CD14-positive monocyte (primary cell): ENCODE measurements around the gene MZB1. TPM values are rescaled to one million over a fixed set of nuclear protein-coding genes. Genes with fewer than 3 reads are reported as not detected.

ENCODE experiments used
- DNase-seq, 3 donors: peaks; one replicate each; pipeline ENCODE4 v3.0.0-alpha.2; 2011 to 2022
- H2AFZ ChIP-seq: 2 replicates; pipeline ENCODE4 v1.6.0; 2012; ENCODE audit warnings: mild to moderate bottlenecking, low read depth, low read length, inconsistent platforms; ENCODE audit not compliant: insufficient read depth, poor library complexity, severe bottlenecking
- H3K27ac ChIP-seq, 2 donors: 1 replicate in 1 of 2; 2 replicates in 1 of 2; pipeline ENCODE4 v1.5.1; 2012 to 2013; ENCODE audit warnings: low read length in 2 of 2, control low read depth in 1 of 2, inconsistent platforms in 1 of 2, low read depth in 1 of 2, mild to moderate bottlenecking in 1 of 2
- H3K27me3 ChIP-seq, 2 donors: one replicate each; pipeline versions ENCODE4 v1.6.0 to v1.6.1; 2011 to 2013; ENCODE audit warnings: low read length in 2 of 2; ENCODE audit not compliant: control insufficient read depth in 2 of 2, insufficient read depth in 2 of 2
- H3K36me3 ChIP-seq, 2 donors: replicated peaks in 1 of 2; 1 replicate in 1 of 2; 2 replicates in 1 of 2; pipeline versions ENCODE4 v1.5.1 to v1.6.1; 2012 to 2013; ENCODE audit warnings: low read length in 2 of 2, control low read depth in 1 of 2, inconsistent platforms in 1 of 2, mild to moderate bottlenecking in 1 of 2; ENCODE audit not compliant: insufficient read depth in 2 of 2, control insufficient read depth in 1 of 2
- H3K4me1 ChIP-seq, 2 donors: 1 replicate in 1 of 2; 2 replicates in 1 of 2; pipeline versions ENCODE4 v1.5.1 to v1.6.1; 2012 to 2013; ENCODE audit warnings: low read length in 2 of 2, control low read depth in 1 of 2, inconsistent platforms in 1 of 2, mild to moderate bottlenecking in 1 of 2, moderate library complexity in 1 of 2; ENCODE audit not compliant: insufficient read depth in 2 of 2, control insufficient read depth in 1 of 2
- H3K4me2 ChIP-seq: replicated peaks from 2 replicates; pipeline ENCODE3; 2012; ENCODE audit warnings: low read length, moderate library complexity, mild to moderate bottlenecking; ENCODE audit not compliant: poor library complexity, severe bottlenecking; ENCODE audit errors: extremely low read depth
- H3K4me3 ChIP-seq, 3 experiments: fragments of 200-600 bp in 1 of 3; sonication (generic) in 1 of 3; replicated peaks in 1 of 3; 1 replicate in 2 of 3; 2 replicates in 1 of 3; pipeline ENCODE4 v1.5.1; 2011 to 2013; ENCODE audit warnings: low read length in 3 of 3, mild to moderate bottlenecking in 3 of 3, control low read depth in 2 of 3, low read depth in 2 of 3, inconsistent platforms in 1 of 3, moderate library complexity in 1 of 3
- H3K79me2 ChIP-seq: 2 replicates; pipeline ENCODE4 v1.6.0; 2012; ENCODE audit warnings: mild to moderate bottlenecking, control low read depth, inconsistent platforms, low read length, moderate library complexity; ENCODE audit not compliant: insufficient read depth
- H3K9ac ChIP-seq: 2 replicates; pipeline ENCODE4 v1.6.0; 2017; ENCODE audit warnings: low read length, mild to moderate bottlenecking; ENCODE audit not compliant: insufficient read depth, poor library complexity, severe bottlenecking
- H3K9me3 ChIP-seq, 2 donors: replicated peaks in 1 of 2; 1 replicate in 1 of 2; 2 replicates in 1 of 2; pipeline versions ENCODE4 v1.5.1 to v1.6.1; 2012 to 2013; ENCODE audit warnings: low read length in 2 of 2, control low read depth in 1 of 2; ENCODE audit not compliant: control insufficient read depth in 1 of 2, insufficient read depth in 1 of 2
- H4K20me1 ChIP-seq: 2 replicates; pipeline ENCODE4 v1.6.0; 2012; ENCODE audit warnings: mild to moderate bottlenecking, low read length, control low read depth, moderate library complexity; ENCODE audit not compliant: insufficient read depth
- H3K27ac Mint-ChIP-seq, 7 donors: one replicate each; pipeline ENCODE4 v1.8.0; 2020; ENCODE audit warnings: mild to moderate bottlenecking in 7 of 7, mixed read lengths in 7 of 7, moderate library complexity in 6 of 7, inconsistent platforms in 2 of 7
- H3K27me3 Mint-ChIP-seq, 3 donors: one replicate each; pipeline ENCODE4 v1.8.0; 2021 to 2022; ENCODE audit warnings: low read depth in 3 of 3, mild to moderate bottlenecking in 3 of 3, mixed read lengths in 3 of 3, moderate library complexity in 3 of 3, inconsistent platforms in 1 of 3
- H3K36me3 Mint-ChIP-seq, 2 donors: one replicate each; pipeline ENCODE4 v1.8.0; 2020; ENCODE audit warnings: mixed read lengths in 2 of 2, inconsistent platforms in 1 of 2, mild to moderate bottlenecking in 1 of 2
- H3K4me1 Mint-ChIP-seq: one replicate; pipeline ENCODE4 v1.8.0; 2020; ENCODE audit warnings: mild to moderate bottlenecking, mixed read lengths
- H3K4me3 Mint-ChIP-seq, 2 donors: one replicate each; pipeline ENCODE4 v1.8.0; 2020; ENCODE audit warnings: mild to moderate bottlenecking in 2 of 2, mixed read lengths in 2 of 2, moderate library complexity in 1 of 2
- H3K9me3 Mint-ChIP-seq, 7 donors: one replicate each; pipeline ENCODE4 v1.8.0; 2020 to 2022; ENCODE audit warnings: mixed read lengths in 7 of 7, mild to moderate bottlenecking in 6 of 7, moderate library complexity in 6 of 7, inconsistent platforms in 2 of 7
- WGBS: methylation state at CpG from one replicate; pipeline ENCODE4 v1.1.5; 2013; ENCODE audit warnings: missing lambda C conversion rate; ENCODE audit not compliant: insufficient coverage; 5-methylcytosine and 5-hydroxymethylcytosine counted together
- intact Hi-C, 2 donors: fragments of 100-400 bp; cut with micrococcal nuclease; formaldehyde crosslinking; loops; one replicate each; pipeline versions ENCODE4 v1.15.0 to v1.15.1; 2023
- polyA plus RNA-seq, 3 donors: library from polyadenylated mRNA; depleted of rRNA in 1 of 3; unstranded in 2 of 3; stranded (reverse) in 1 of 3; fragments of 300-500 nt in 2 of 3; fragments of >200 nt in 1 of 3; fragmentation: Illumina TruSeq in 2 of 3; gene quantifications; 1 replicate in 2 of 3; 2 replicates in 1 of 3; pipeline ENCODE4 v1.2.3, GENCODE V29; 2012 to 2021
- TF ChIP-seq, protein P1 (sequence below): fragments of 200-600 bp; IDR thresholded peaks from one replicate; pipeline ENCODE4 v1.8.0; 2022; ENCODE audit warnings: antibody characterized with exemption, mild to moderate bottlenecking

MZB1 gene
- polyA plus RNA-seq, 3 donors: 0.30 to 0.52 TPM; not detected in 1

DNA sequence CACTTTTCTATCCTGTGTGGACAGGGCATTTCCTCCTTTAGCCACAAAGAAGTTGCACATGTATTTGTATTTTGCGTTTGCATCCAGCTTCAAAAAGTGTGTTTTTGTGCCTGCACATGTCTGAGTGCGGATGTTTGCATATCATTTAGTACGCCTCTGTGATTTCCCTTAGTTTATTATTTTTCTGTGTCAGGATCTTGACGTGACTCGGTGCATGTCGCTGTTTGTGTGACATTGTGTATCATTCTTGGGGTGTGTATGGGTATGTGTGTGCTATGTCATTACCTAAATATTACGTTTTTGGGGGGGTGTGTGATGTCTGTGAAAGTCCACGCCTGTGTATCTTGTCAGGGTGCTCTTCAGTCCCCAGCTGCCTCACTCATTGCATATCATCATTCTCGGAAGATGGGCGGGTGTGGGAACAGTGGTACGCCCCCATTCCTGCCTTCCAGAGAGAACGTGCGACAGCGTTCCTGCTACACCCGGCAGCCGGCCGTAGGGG, 48.5 kb downstream of the MZB1 start:
- Mint-ChIP-seq H3K27ac (peak overlapping the region; percentile 94 to 100 (median 99)), H3K27me3 (peaks cover 4 to 7% (median 5%) of the 10 kb centered on the region in 3 donors), H3K4me1 (peaks cover 33% of the 10 kb centered on the region), H3K36me3 (peaks cover 5 to 13% of the 10 kb centered on the region in 2 donors), H3K4me3 (peak overlapping the region; percentile 97 to 99), H3K9me3 (peaks cover 0 to 2% (median 0%) of the 10 kb centered on the region in 7 donors)
- H3K79me2 ChIP-seq: peaks cover 46% of the 10 kb centered on the region
- peak overlapping the region; percentile 82 for H3K4me2 ChIP-seq
- H3K27me3 ChIP-seq: no peaks in the 10 kb centered on the region
- H3K4me3 ChIP-seq: peak overlapping the region; percentile 74 to 89 (median 87)
- intact Hi-C loops: loop anchor here in 1 of 2 donors (2.0 to 5.0 kb wide), 3 partner anchors 32 to 764 kb away; partner anchors contain the start of gene HSPA9
- H3K36me3 ChIP-seq: peaks cover 0 to 15% of the 10 kb centered on the region in 2 donors
- 5% methylated on average over 12 of the region's 17 CpGs for WGBS
- H3K4me1 ChIP-seq: peaks cover 21 to 31% of the 10 kb centered on the region in 2 donors
- TF ChIP-seq, protein P1, sequence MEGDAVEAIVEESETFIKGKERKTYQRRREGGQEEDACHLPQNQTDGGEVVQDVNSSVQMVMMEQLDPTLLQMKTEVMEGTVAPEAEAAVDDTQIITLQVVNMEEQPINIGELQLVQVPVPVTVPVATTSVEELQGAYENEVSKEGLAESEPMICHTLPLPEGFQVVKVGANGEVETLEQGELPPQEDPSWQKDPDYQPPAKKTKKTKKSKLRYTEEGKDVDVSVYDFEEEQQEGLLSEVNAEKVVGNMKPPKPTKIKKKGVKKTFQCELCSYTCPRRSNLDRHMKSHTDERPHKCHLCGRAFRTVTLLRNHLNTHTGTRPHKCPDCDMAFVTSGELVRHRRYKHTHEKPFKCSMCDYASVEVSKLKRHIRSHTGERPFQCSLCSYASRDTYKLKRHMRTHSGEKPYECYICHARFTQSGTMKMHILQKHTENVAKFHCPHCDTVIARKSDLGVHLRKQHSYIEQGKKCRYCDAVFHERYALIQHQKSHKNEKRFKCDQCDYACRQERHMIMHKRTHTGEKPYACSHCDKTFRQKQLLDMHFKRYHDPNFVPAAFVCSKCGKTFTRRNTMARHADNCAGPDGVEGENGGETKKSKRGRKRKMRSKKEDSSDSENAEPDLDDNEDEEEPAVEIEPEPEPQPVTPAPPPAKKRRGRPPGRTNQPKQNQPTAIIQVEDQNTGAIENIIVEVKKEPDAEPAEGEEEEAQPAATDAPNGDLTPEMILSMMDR: no peak
- H3K27ac ChIP-seq: peak overlapping the region; percentile 96 to 99
- H3K9me3 ChIP-seq: no peaks in the 10 kb centered on the region
- H4K20me1 ChIP-seq: peaks cover 42% of the 10 kb centered on the region
- DNase-seq: no peak
- peak overlapping the region; percentile 72 for H2AFZ ChIP-seq
- H3K9ac ChIP-seq: peak overlapping the region; percentile 97

DNA sequence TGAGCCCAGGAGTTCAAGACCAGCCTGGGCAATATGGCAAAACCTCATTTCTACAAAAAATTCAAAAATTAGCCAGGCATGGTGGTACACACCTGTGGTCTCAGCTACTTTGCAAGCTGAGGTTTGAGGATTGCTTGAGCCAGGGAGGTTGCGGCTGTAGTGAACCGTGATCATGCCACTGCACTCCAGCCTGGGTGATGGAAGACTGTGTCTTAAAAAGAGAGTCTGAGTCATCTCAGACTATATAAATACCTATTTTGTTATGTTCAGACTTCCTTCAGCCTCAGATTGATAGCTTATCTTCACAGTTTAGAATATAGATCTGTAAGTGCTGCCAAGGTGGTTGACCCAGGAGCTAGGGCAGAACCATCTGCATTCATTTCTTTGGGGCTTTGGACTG, 49.7 kb downstream of the MZB1 start:
- Histone ChIP-seq H3K9ac (no peak overlapping the region), H3K4me1 (peaks cover 21 to 31% of the 10 kb centered on the region in 2 donors), H3K79me2 (peaks cover 34% of the 10 kb centered on the region), H3K36me3 (peaks cover 0 to 6% of the 10 kb centered on the region in 2 donors), H3K27me3 (no peaks in the 10 kb centered on the region), H3K4me2 (no peak overlapping the region), H4K20me1 (peaks cover 37% of the 10 kb centered on the region), H3K9me3 (no peaks in the 10 kb centered on the region), H3K4me3 (no peak overlapping the region), H3K27ac (no peak overlapping the region), H2AFZ (peak overlapping the region; percentile 29)
- Mint-ChIP-seq H3K27ac (no peak overlapping the region), H3K9me3 (peaks cover 0 to 2% (median 0%) of the 10 kb centered on the region in 7 donors), H3K4me3 (no peak overlapping the region), H3K4me1 (peaks cover 33% of the 10 kb centered on the region), H3K27me3 (peaks cover 4 to 7% (median 5%) of the 10 kb centered on the region in 3 donors), H3K36me3 (peaks cover 1 to 6% of the 10 kb centered on the region in 2 donors)
- no CpG with 5 or more reads among the region's 2 CpGs for WGBS
- DNase-seq: no peak
- intact Hi-C loops: loop anchor here in 1 of 2 donors (2.0 to 5.0 kb wide), 3 partner anchors 31 to 763 kb away; partner anchors contain the start of gene HSPA9
- TF ChIP-seq, protein P1: no peak

Other genes with a start within 250 kb of the MZB1 start
- gene SIL1, start 191.5 kb downstream of the MZB1 start, polyA plus RNA-seq: 10 to 100 TPM; 25.4 to 35.1 (median 27.9) TPM
- 100 to 1,000 TPM in 2 of 3 donors, 10 to 100 TPM in 1; 61.8 to 174 (median 137) TPM for gene MATR3, start 96.2 kb downstream of the MZB1 start, polyA plus RNA-seq
- gene PAIP2, start 48.1 kb downstream of the MZB1 start, polyA plus RNA-seq: 100 to 1,000 TPM in 2 of 3 donors, 10 to 100 TPM in 1; 68.3 to 325 (median 313) TPM
- not detected for gene SLC23A1, start 6.6 kb downstream of the MZB1 start, polyA plus RNA-seq
- gene PROB1, start 5.2 kb upstream of the MZB1 start, polyA plus RNA-seq: under 1 TPM in 2 of 3 donors, not detected in 1; 0.05 to 0.11 TPM
- gene SPATA24, start 14.2 kb upstream of the MZB1 start, polyA plus RNA-seq: 1 to 10 TPM; 1.6 to 3.5 (median 3.2) TPM
- 1 to 10 TPM in 2 of 3 donors, under 1 TPM in 1; 0.87 to 2.6 (median 2.2) TPM for gene DNAJC18, start 49.6 kb upstream of the MZB1 start, polyA plus RNA-seq
- gene ECSCR, start 72.8 kb upstream of the MZB1 start, polyA plus RNA-seq: not detected
- gene SMIM33, start 81.1 kb upstream of the MZB1 start, polyA plus RNA-seq: not detected
- 100 to 1,000 TPM in 2 of 3 donors, 10 to 100 TPM in 1; 83.7 to 225 (median 115) TPM for gene STING1, start 92.8 kb upstream of the MZB1 start, polyA plus RNA-seq
- 100 to 1,000 TPM in 2 of 3 donors, 10 to 100 TPM in 1; 41.2 to 167 (median 133) TPM for gene UBE2D2, start 171.4 kb upstream of the MZB1 start, polyA plus RNA-seq